ENCODE data around the gene HTR1B.

GRCh38 chr6:77464495-77464867 is 1.2 kb upstream of the HTR1B start:
- no peak for TF ChIP-seq CTCF (IDR thresholded peaks at IDR 0.05)
- no peak for TF ChIP-seq POLR2A (IDR thresholded peaks at IDR 0.05)
- TF ChIP-seq POLR2AphosphoS5 (IDR thresholded peaks at IDR 0.05) = no peak

Measured in prostate gland (tissue), 2 donors.